ENCODE results near the gene PIP5K1B.

GRCh38 chr9:68887232-68887631, 182.2 kb downstream of the PIP5K1B start:
- TF ChIP-seq CTCF (conservative IDR thresholded peaks at IDR 0.05; ENCODE audit: low read depth, low read length) (no peak), EZH2 (IDR thresholded peaks at IDR 0.05; ENCODE audit: low read length, unreplicated experiment) (no peak)

All from PC-3 (cell line).